Measurements from ENCODE around the gene NUDT4B. TPM values are rescaled to one million over a fixed set of nuclear protein-coding genes. Genes with fewer than 3 reads are reported as not detected.
"Not testable (repeated sequence)": the region's sequence is repeated elsewhere in the genome, so short reads cannot be mapped to it uniquely, and the experiment has no call there.

NUDT4B gene
- 1 to 10 TPM; 1.8 to 6.5 (median 4.9) TPM for polyA plus RNA-seq

- H3K4me1 Mint-ChIP-seq; H3K9me3 Mint-ChIP-seq; H3K27ac Mint-ChIP-seq; DNase-seq; H3K27me3 Mint-ChIP-seq (ENCODE audit: low read depth in 3 of 3); H3K36me3 Mint-ChIP-seq; H3K4me3 Mint-ChIP-seq: not testable (repeated sequence)
These were observed at the start of gene NUDT4B for GRCh38 chr1:148748563-148749334. NUDT4B (plus strand) TSS chr1:148748774; CDS start chr1:148748953, 179 bp downstream.

GRCh38 chr1:148699357-148699756 is 49.2 kb upstream of the NUDT4B start:
- H3K36me3 Mint-ChIP-seq; H3K9me3 Mint-ChIP-seq; H3K27me3 Mint-ChIP-seq (ENCODE audit: low read depth in 3 of 3); DNase-seq; H3K4me3 Mint-ChIP-seq; H3K27ac Mint-ChIP-seq; H3K4me1 Mint-ChIP-seq: not testable (repeated sequence)

GRCh38 chr1:148702242-148702641 is 46.3 kb upstream of the NUDT4B start:
- H3K9me3 Mint-ChIP-seq; H3K4me3 Mint-ChIP-seq; H3K36me3 Mint-ChIP-seq; H3K4me1 Mint-ChIP-seq; H3K27ac Mint-ChIP-seq; DNase-seq; H3K27me3 Mint-ChIP-seq (ENCODE audit: low read depth in 3 of 3): not testable (repeated sequence)

- H3K27ac Mint-ChIP-seq; H3K27me3 Mint-ChIP-seq (ENCODE audit: low read depth in 3 of 3); H3K9me3 Mint-ChIP-seq; H3K36me3 Mint-ChIP-seq; DNase-seq; H3K4me3 Mint-ChIP-seq; H3K4me1 Mint-ChIP-seq: not testable (repeated sequence)
These were observed 44.5 kb upstream of the NUDT4B start for GRCh38 chr1:148703973-148704591.

GRCh38 chr1:148705316-148705948 is 43.1 kb upstream of the NUDT4B start:
- not testable (repeated sequence) for H3K27ac Mint-ChIP-seq; H3K36me3 Mint-ChIP-seq; H3K4me3 Mint-ChIP-seq; H3K27me3 Mint-ChIP-seq (ENCODE audit: low read depth in 3 of 3); H3K9me3 Mint-ChIP-seq; DNase-seq; H3K4me1 Mint-ChIP-seq

GRCh38 chr1:148708779-148709333 is 39.7 kb upstream of the NUDT4B start:
- H3K27me3 Mint-ChIP-seq (ENCODE audit: low read depth in 3 of 3); H3K36me3 Mint-ChIP-seq; H3K27ac Mint-ChIP-seq; H3K4me1 Mint-ChIP-seq; H3K4me3 Mint-ChIP-seq; DNase-seq; H3K9me3 Mint-ChIP-seq: not testable (repeated sequence)

GRCh38 chr1:148710772-148711523 is 37.6 kb upstream of the NUDT4B start:
- H3K36me3 Mint-ChIP-seq; DNase-seq; H3K4me1 Mint-ChIP-seq; H3K27ac Mint-ChIP-seq; H3K9me3 Mint-ChIP-seq; H3K4me3 Mint-ChIP-seq; H3K27me3 Mint-ChIP-seq (ENCODE audit: low read depth in 3 of 3): not testable (repeated sequence)

- not testable (repeated sequence) for H3K27me3 Mint-ChIP-seq (ENCODE audit: low read depth in 3 of 3); H3K4me1 Mint-ChIP-seq; H3K27ac Mint-ChIP-seq; DNase-seq; H3K36me3 Mint-ChIP-seq; H3K4me3 Mint-ChIP-seq; H3K9me3 Mint-ChIP-seq
These were observed 36.2 kb upstream of the NUDT4B start for GRCh38 chr1:148712353-148712752.

- H3K9me3 Mint-ChIP-seq; H3K27ac Mint-ChIP-seq; H3K4me3 Mint-ChIP-seq; H3K36me3 Mint-ChIP-seq; DNase-seq; H3K4me1 Mint-ChIP-seq; H3K27me3 Mint-ChIP-seq (ENCODE audit: low read depth in 3 of 3): not testable (repeated sequence)
These were observed 33.1 kb upstream of the NUDT4B start for GRCh38 chr1:148715518-148715917.

GRCh38 chr1:148716966-148717520 is 31.5 kb upstream of the NUDT4B start:
- not testable (repeated sequence) for H3K27ac Mint-ChIP-seq; H3K4me3 Mint-ChIP-seq; DNase-seq; H3K27me3 Mint-ChIP-seq (ENCODE audit: low read depth in 3 of 3); H3K4me1 Mint-ChIP-seq; H3K36me3 Mint-ChIP-seq; H3K9me3 Mint-ChIP-seq

GRCh38 chr1:148720918-148721317 is 27.7 kb upstream of the NUDT4B start:
- H3K27ac Mint-ChIP-seq; H3K4me1 Mint-ChIP-seq; H3K36me3 Mint-ChIP-seq; DNase-seq; H3K9me3 Mint-ChIP-seq; H3K4me3 Mint-ChIP-seq; H3K27me3 Mint-ChIP-seq (ENCODE audit: low read depth in 3 of 3): not testable (repeated sequence)

GRCh38 chr1:148722758-148723157 is 25.8 kb upstream of the NUDT4B start:
- not testable (repeated sequence) for H3K27ac Mint-ChIP-seq; H3K9me3 Mint-ChIP-seq; H3K36me3 Mint-ChIP-seq; DNase-seq; H3K4me1 Mint-ChIP-seq; H3K27me3 Mint-ChIP-seq (ENCODE audit: low read depth in 3 of 3); H3K4me3 Mint-ChIP-seq

GRCh38 chr1:148723515-148723914 is 25.1 kb upstream of the NUDT4B start:
- not testable (repeated sequence) for H3K27me3 Mint-ChIP-seq (ENCODE audit: low read depth in 3 of 3); DNase-seq; H3K4me3 Mint-ChIP-seq; H3K36me3 Mint-ChIP-seq; H3K27ac Mint-ChIP-seq; H3K9me3 Mint-ChIP-seq; H3K4me1 Mint-ChIP-seq

GRCh38 chr1:148724872-148725271 is 23.7 kb upstream of the NUDT4B start:
- H3K27me3 Mint-ChIP-seq (ENCODE audit: low read depth in 3 of 3); H3K4me1 Mint-ChIP-seq; H3K27ac Mint-ChIP-seq; H3K36me3 Mint-ChIP-seq; H3K4me3 Mint-ChIP-seq; DNase-seq; H3K9me3 Mint-ChIP-seq: not testable (repeated sequence)
